HG03457 (cell line): Measurements from ENCODE around the gene PPP4R3B.

Source experiments
- ATAC-seq: cut with Tn5 transposase; IDR thresholded peaks from one replicate; pipeline ENCODE4 v1.9.1; 2021; ENCODE audit warnings: moderate number of reproducible peaks; ENCODE audit not compliant: unreplicated experiment

PPP4R3B gene

GRCh38 chr2:55519938-55520885 lies 97.2 kb downstream of the PPP4R3B start:
- ATAC-seq: peak; percentile 5

GRCh38 chr2:55518841-55519165 lies 98.6 kb downstream of the PPP4R3B start:
- ATAC-seq: peak; percentile 13

- no peak for ATAC-seq
These were observed 105.8 kb downstream of the PPP4R3B start for GRCh38 chr2:55511508-55512124.

- no peak for ATAC-seq
These were observed 114.8 kb downstream of the PPP4R3B start for GRCh38 chr2:55502590-55503141.

- no peak for ATAC-seq
These were observed 117.4 kb downstream of the PPP4R3B start for GRCh38 chr2:55500025-55500424.

GRCh38 chr2:55498582-55498981 lies 118.8 kb downstream of the PPP4R3B start:
- no peak for ATAC-seq
